Motor neuron (in vitro differentiated cells): ENCODE data around the gene JAKMIP2. TPM values are rescaled to one million over a fixed set of nuclear protein-coding genes. Genes with fewer than 3 reads are reported as not detected.
"Not testable (repeated sequence)": the region's sequence is repeated elsewhere in the genome, so short reads cannot be mapped to it uniquely, and the experiment has no call there.

Experiments used
- ATAC-seq, 8 experiments: fragments of 200-7000 bp; cut with Tn5 transposase; replicated peaks in 6 of 8; 2 replicates each; pipeline ENCODE4 v1.8.0; 2021; ENCODE audit warnings: mild to moderate bottlenecking in 8 of 8, moderate library complexity in 8 of 8
- H3K27ac ChIP-seq, 2 donors: fragments of 250-450 bp; sonication (Bioruptor Pico); 2 replicates each; pipeline ENCODE4 v1.9.0; 2021; ENCODE audit warnings: antibody characterized with exemption in 2 of 2, mild to moderate bottlenecking in 2 of 2, moderate library complexity in 1 of 2
- H3K4me1 ChIP-seq, 2 donors: fragments of 250-450 bp; sonication (Bioruptor Pico); replicated peaks in 1 of 2; 2 replicates each; pipeline ENCODE4 v1.6.1; 2021; ENCODE audit warnings: antibody characterized with exemption in 2 of 2, mild to moderate bottlenecking in 2 of 2, moderate library complexity in 1 of 2
- H3K4me3 ChIP-seq, 5 donors: fragments of 250-450 bp; sonication (Bioruptor Pico); 2 replicates each; pipeline ENCODE4 v1.9.0; 2021; ENCODE audit warnings: antibody characterized with exemption in 5 of 5, mild to moderate bottlenecking in 5 of 5, moderate library complexity in 4 of 5
- WGBS, 10 experiments: fragments of 450-650 bp; shearing (Covaris generic); methylation state at CpG; one replicate each; pipeline ENCODE4 v1.0.0; 2022; 5-methylcytosine and 5-hydroxymethylcytosine counted together
- in situ Hi-C, 9 experiments: fragments of 400-800 bp; cut with MboI; loops; one replicate each; pipeline ENCODE4 v1.15.0; 2021; ENCODE audit warnings: low sequenced_read_pairs in 9 of 9, low pct_unique_long_range_greater_than_20kb in 2 of 9; ENCODE audit not compliant: unreplicated experiment in 9 of 9
- total RNA-seq, 8 experiments: library from RNA; unstranded; fragments of 300-600 nt; gene quantifications; 2 replicates each; pipeline versions ENCODE4 v1.2.3 to v1.2.4, GENCODE V29; 2022

Gene JAKMIP2
- 10 to 100 TPM in 6 of 8 experiments, under 1 TPM in 2; 0.36 to 43.3 (median 32.7) TPM for total RNA-seq

GRCh38 chr5:147782110-147783028 lies at the start of gene JAKMIP2:
Gene JAKMIP2, minus strand, starts transcription at chr5:147782728. Its CDS starts 110,922 bp downstream, at chr5:147671806.
- peak within 1 kb of the TSS; percentile 86 to 89 for H3K27ac ChIP-seq
- WGBS, 10 experiments, result 0 to 6% (median 0%) methylated on average over 1 to 6 of the region's 19 CpGs; no CpG with 5 or more reads in 2 of the 10 experiments

GRCh38 chr5:147831465-147831864 lies 48.9 kb upstream of the JAKMIP2 start, which contains the start of gene SPINK1:
Gene SPINK1, minus strand, starts transcription at chr5:147831671. Its CDS starts 94 bp downstream, at chr5:147831577.
- peaks cover 8 to 13% of the 10 kb centered on the region in 2 donors for H3K4me1 ChIP-seq
- no peak within 1 kb of the TSS for H3K27ac ChIP-seq
- ATAC-seq, result no peak
- 29 to 100% (median 33%) methylated on average over 1 to 3 of the region's 3 CpGs; no CpG with 5 or more reads in 6 of the 10 experiments for WGBS, 10 experiments
- in situ Hi-C loops, result no loop called here
- H3K4me3 ChIP-seq, result no peak within 1 kb of the TSS

More at GRCh38 chr5:147782110-147783028, at the start of gene JAKMIP2:
- Histone ChIP-seq H3K4me1 (peaks cover 8 to 26% of the 10 kb centered on the region in 2 donors), H3K4me3 (peak within 1 kb of the TSS; percentile 46 to 73 (median 63))
- ATAC-seq, result peak; percentile 81 to 97 (median 96)
- in situ Hi-C loops, result no loop called here

GRCh38 chr5:147830035-147830434 lies 47.5 kb upstream of the JAKMIP2 start:
- Histone ChIP-seq H3K4me1 (peaks cover 8 to 13% of the 10 kb centered on the region in 2 donors), H3K27ac (no peak overlapping the region), H3K4me3 (no peak overlapping the region)
- no peak for ATAC-seq
- in situ Hi-C loops, result no loop called here

GRCh38 chr5:147827017-147827416 lies 44.5 kb upstream of the JAKMIP2 start:
- not testable (repeated sequence) for H3K27ac ChIP-seq, ATAC-seq, H3K4me3 ChIP-seq
- WGBS, 10 experiments, result 7 to 97% (median 90%) methylated on average over 2 to 5 of the region's 5 CpGs; no CpG with 5 or more reads in 4 of the 10 experiments
- in situ Hi-C loops, result loop anchor here in 3 of 9 experiments (10.0 kb wide), 1 partner anchor 202 kb away; no protein-coding TSS in a partner anchor
- H3K4me1 ChIP-seq, result peaks cover 8 to 13% of the 10 kb centered on the region in 2 donors

GRCh38 chr5:147826361-147826760 lies 43.8 kb upstream of the JAKMIP2 start:
- Histone ChIP-seq H3K4me1 (peaks cover 8 to 13% of the 10 kb centered on the region in 2 donors), H3K27ac (no peak overlapping the region), H3K4me3 (no peak overlapping the region)
- in situ Hi-C loops, result loop anchor here in 3 of 9 experiments (10.0 kb wide), 1 partner anchor 202 kb away; no protein-coding TSS in a partner anchor
- ATAC-seq, result no peak
- WGBS, 10 experiments, result 6 to 100% (median 83%) methylated on average over 1 to 2 of the region's 2 CpGs; no CpG with 5 or more reads in 1 of the 10 experiments

- 0 to 19% (median 4%) methylated on average over 1 to 4 of the region's 4 CpGs; no CpG with 5 or more reads in 1 of the 10 experiments for WGBS, 10 experiments
- Histone ChIP-seq H3K27ac (no peak overlapping the region), H3K4me1 (peaks cover 0 to 2% of the 10 kb centered on the region in 2 donors), H3K4me3 (no peak overlapping the region)
- in situ Hi-C loops, result loop anchor here in 8 of 9 experiments (10.0 to 25.0 kb wide), 2 partner anchors 186 to 198 kb away; no protein-coding TSS in a partner anchor
- ATAC-seq, result peak; percentile 79 to 97 (median 92)
Measured at GRCh38 chr5:147822686-147823491, 40.4 kb upstream of the JAKMIP2 start.

GRCh38 chr5:147822222-147822621 lies 39.7 kb upstream of the JAKMIP2 start:
- not testable (repeated sequence) for ATAC-seq, H3K4me3 ChIP-seq, H3K4me1 ChIP-seq, H3K27ac ChIP-seq
- in situ Hi-C loops, result loop anchor here in 8 of 9 experiments (10.0 to 25.0 kb wide), 2 partner anchors 185 to 197 kb away; no protein-coding TSS in a partner anchor
- 52 to 100% (median 93%) methylated on average over 1 to 3 of the region's 3 CpGs; no CpG with 5 or more reads in 5 of the 10 experiments for WGBS, 10 experiments

- 58 to 100% (median 91%) methylated on average over 1 to 5 of the region's 5 CpGs; no CpG with 5 or more reads in 3 of the 10 experiments for WGBS, 10 experiments
- Histone ChIP-seq H3K27ac (no peak overlapping the region), H3K4me1 (peaks cover 0 to 2% of the 10 kb centered on the region in 2 donors), H3K4me3 (no peak overlapping the region)
- ATAC-seq, result no peak
- in situ Hi-C loops, result loop anchor here in 8 of 9 experiments (10.0 to 25.0 kb wide), 2 partner anchors 184 to 197 kb away; no protein-coding TSS in a partner anchor
Measured at GRCh38 chr5:147821766-147822165, 39.2 kb upstream of the JAKMIP2 start.

GRCh38 chr5:147819261-147819770 lies 36.8 kb upstream of the JAKMIP2 start:
- in situ Hi-C loops, result loop anchor here in 6 of 9 experiments (10.0 to 25.0 kb wide), 2 partner anchors 182 to 195 kb away; no protein-coding TSS in a partner anchor

GRCh38 chr5:147818290-147818689 lies 35.8 kb upstream of the JAKMIP2 start:
- Histone ChIP-seq H3K27ac (no peak overlapping the region), H3K4me3 (no peak overlapping the region), H3K4me1 (peaks cover 0 to 2% of the 10 kb centered on the region in 2 donors)
- peak in 5 of 8 experiments; percentile 45 to 76 (median 55) for ATAC-seq
- in situ Hi-C loops, result loop anchor here in 6 of 9 experiments (10.0 to 25.0 kb wide), 2 partner anchors 181 to 193 kb away; no protein-coding TSS in a partner anchor
- 60 to 100% (median 75%) methylated on average over 1 of the region's 1 CpG; no CpG with 5 or more reads in 5 of the 10 experiments for WGBS, 10 experiments

More at GRCh38 chr5:147819261-147819770, 36.8 kb upstream of the JAKMIP2 start:
- no peak for ATAC-seq
- no peak overlapping the region for H3K27ac ChIP-seq
- 0 to 100% (median 48%) methylated on average over 1 of the region's 1 CpG for WGBS, 10 experiments
- H3K4me1 ChIP-seq, result peaks cover 0 to 2% of the 10 kb centered on the region in 2 donors
- no peak overlapping the region for H3K4me3 ChIP-seq

- in situ Hi-C loops, result loop anchor here in 6 of 9 experiments (10.0 to 25.0 kb wide), 2 partner anchors 176 to 189 kb away; no protein-coding TSS in a partner anchor
- WGBS, 10 experiments, result 0 to 80% (median 67%) methylated on average over 1 of the region's 1 CpG; no CpG with 5 or more reads in 3 of the 10 experiments
- H3K27ac ChIP-seq, result no peak overlapping the region
- H3K4me1 ChIP-seq, result no peaks in the 10 kb centered on the region
- no peak overlapping the region for H3K4me3 ChIP-seq
- no peak for ATAC-seq
Measured at GRCh38 chr5:147813696-147814095, 31.2 kb upstream of the JAKMIP2 start.
